Measurements from ENCODE around the gene RIN2.

DNA sequence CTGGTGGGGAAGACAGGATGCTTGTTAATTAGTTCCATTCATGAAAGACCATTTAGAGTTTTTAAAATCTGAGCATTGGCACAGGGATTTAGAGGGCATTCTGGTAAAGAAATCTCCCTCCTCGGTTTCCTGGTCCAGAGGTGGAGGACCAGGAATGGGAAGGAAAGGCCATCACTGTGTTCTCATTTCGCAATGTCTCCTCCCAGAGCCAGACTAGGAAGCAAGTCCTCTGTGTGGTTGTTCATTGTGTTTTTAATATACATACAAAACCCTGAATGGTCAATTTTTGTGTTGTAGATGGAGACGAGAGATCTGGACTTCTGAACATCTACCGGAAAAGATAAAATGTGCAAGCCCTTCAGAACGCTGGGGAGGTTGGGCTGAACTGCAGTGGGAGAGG lies 41.3 kb downstream of the RIN2 start:
- TF ChIP-seq CTCF (IDR thresholded peaks at IDR 0.05; ENCODE audit: insufficient read depth, low read length, poor library complexity, severe bottlenecking), result no peak
- TF ChIP-seq EZH2phosphoT487 (conservative IDR thresholded peaks at IDR 0.05; ENCODE audit: low read length), result no peak
